ENCODE measurements around the gene KDSR.

GRCh38 chr18:63409301-63409700 lies 42.3 kb upstream of the KDSR start:
- TF ChIP-seq REST (IDR thresholded peaks at IDR 0.05; ENCODE audit: insufficient read depth in 1 of 2, low read depth in 2 of 2, low read length in 2 of 2) (no peak), POLR2AphosphoS5 (IDR thresholded peaks at IDR 0.05; ENCODE audit: low read depth, low read length) (no peak)

Data from PFSK-1 (cell line).